Keratinocyte (primary cell): ENCODE results near the gene CCDC107. TPM values are rescaled to one million over a fixed set of nuclear protein-coding genes. Genes with fewer than 3 reads are reported as not detected.

ENCODE experiments used
- DNase-seq: peaks from one replicate; pipeline ENCODE4 v3.0.0-alpha.2; 2011; ENCODE audit warnings: low read depth, missing footprints, low spot score
- FAIRE-seq: peaks from 2 replicates; lab custom pipeline; 2011; peaks lifted over from hg19 to GRCh38; lab: Jason Lieb, UNC
- H2AFZ ChIP-seq: 2 replicates; pipeline ENCODE4 v1.6.0; 2012; ENCODE audit warnings: low read length, control low read depth, inconsistent platforms; ENCODE audit not compliant: control insufficient read depth
- H3K27ac ChIP-seq: 2 replicates; pipeline ENCODE4 v1.5.1; 2011; ENCODE audit warnings: low read length; ENCODE audit not compliant: control insufficient read depth, insufficient read depth
- H3K27me3 ChIP-seq: 3 replicates; pipeline ENCODE4 v1.6.0; 2011; ENCODE audit warnings: low read length; ENCODE audit not compliant: control insufficient read depth, insufficient read depth; ENCODE audit errors: extremely low read depth
- H3K36me3 ChIP-seq, 2 experiments: 2 replicates in 1 of 2; 3 replicates in 1 of 2; pipeline ENCODE4 v1.5.1; 2011; ENCODE audit warnings: low read length in 2 of 2, mild to moderate bottlenecking in 1 of 2; ENCODE audit not compliant: control insufficient read depth in 2 of 2, insufficient read depth in 2 of 2; ENCODE audit errors: extremely low read depth in 1 of 2
- H3K4me1 ChIP-seq: 3 replicates; pipeline ENCODE4 v1.5.1; 2011; ENCODE audit warnings: low read length; ENCODE audit not compliant: control insufficient read depth, insufficient read depth; ENCODE audit errors: extremely low read depth
- H3K4me2 ChIP-seq: 3 replicates; pipeline ENCODE4 v1.6.0; 2011; ENCODE audit warnings: low read depth, low read length; ENCODE audit not compliant: control insufficient read depth, insufficient read depth; ENCODE audit errors: extremely low read depth
- H3K4me3 ChIP-seq, 3 experiments: fragments of 200-600 bp in 1 of 3; sonication (generic) in 1 of 3; 2 replicates in 2 of 3; 3 replicates in 1 of 3; pipeline ENCODE4 v1.5.1; 2011 to 2016; ENCODE audit warnings: low read length in 3 of 3, mild to moderate bottlenecking in 3 of 3, control low read depth in 2 of 3, inconsistent platforms in 1 of 3, low read depth in 1 of 3, mixed read lengths in 1 of 3, mixed run types in 1 of 3, moderate library complexity in 1 of 3; ENCODE audit not compliant: control insufficient read depth in 2 of 3, insufficient read depth in 2 of 3; ENCODE audit errors: extremely low read depth in 1 of 3
- H3K79me2 ChIP-seq: 2 replicates; pipeline ENCODE4 v1.6.0; 2012; ENCODE audit warnings: low read length; ENCODE audit not compliant: control insufficient read depth, insufficient read depth
- H3K9ac ChIP-seq: 3 replicates; pipeline ENCODE4 v1.6.0; 2011; ENCODE audit warnings: low read length; ENCODE audit not compliant: control insufficient read depth, insufficient read depth; ENCODE audit errors: extremely low read depth
- H3K9me1 ChIP-seq: 3 replicates; pipeline ENCODE4 v1.6.0; 2011; ENCODE audit warnings: low read length; ENCODE audit not compliant: control insufficient read depth, insufficient read depth; ENCODE audit errors: extremely low read depth
- H3K9me3 ChIP-seq: 2 replicates; pipeline ENCODE4 v1.5.1; 2012; ENCODE audit warnings: low read depth, low read length; ENCODE audit not compliant: control insufficient read depth
- H4K20me1 ChIP-seq: 3 replicates; pipeline ENCODE4 v1.6.0; 2011; ENCODE audit warnings: low read length; ENCODE audit not compliant: control insufficient read depth, insufficient read depth; ENCODE audit errors: extremely low read depth
- EZH2 ChIP-seq: IDR thresholded peaks from one replicate; pipeline ENCODE4 v1.6.1; 2012; ENCODE audit warnings: inconsistent platforms, mild to moderate bottlenecking, low read length, moderate library complexity
- dilution Hi-C: fragments of 300-500 bp; cut with MboI; formaldehyde crosslinking; loops from one replicate; pipeline ENCODE4 v1.7.0; 2020; ENCODE audit warnings: low sequenced_read_pairs; ENCODE audit not compliant: extremely low pct_ligation_motif_present
- polyA plus RNA-seq, 5 experiments: library from polyadenylated mRNA; depleted of rRNA in 3 of 5; stranded (reverse) in 3 of 5; stranded (forward) in 1 of 5; unstranded in 1 of 5; fragments of >200 nt; gene quantifications; 1 replicate in 1 of 5; 2 replicates in 3 of 5; 3 replicates in 1 of 5; pipeline versions ENCODE4 v1.2.1 to v1.2.3, GENCODE V29; 2011 to 2012; ENCODE audit warnings: missing spikeins in 2 of 5, low read depth in 1 of 5, low replicate concordance in 1 of 5
- TF ChIP-seq, protein P1 (sequence below), 3 experiments: IDR thresholded peaks in 1 of 3; conservative IDR thresholded peaks in 1 of 3; optimal IDR thresholded peaks in 1 of 3; 2 replicates in 2 of 3; 3 replicates in 1 of 3; pipeline versions ENCODE3 to v1.5.1; 2011; ENCODE audit warnings: low read length in 3 of 3, mild to moderate bottlenecking in 3 of 3, moderate library complexity in 2 of 3, control low read depth in 1 of 3, inconsistent platforms in 1 of 3; ENCODE audit not compliant: insufficient read depth in 2 of 3; ENCODE audit errors: extremely low read depth in 1 of 3

Gene CCDC107
- polyA plus RNA-seq, 1 donor (not counting 4 experiments of a cell fraction or from before 2014, with no cell fraction given): 10.5 TPM

- TF ChIP-seq, protein P1, sequence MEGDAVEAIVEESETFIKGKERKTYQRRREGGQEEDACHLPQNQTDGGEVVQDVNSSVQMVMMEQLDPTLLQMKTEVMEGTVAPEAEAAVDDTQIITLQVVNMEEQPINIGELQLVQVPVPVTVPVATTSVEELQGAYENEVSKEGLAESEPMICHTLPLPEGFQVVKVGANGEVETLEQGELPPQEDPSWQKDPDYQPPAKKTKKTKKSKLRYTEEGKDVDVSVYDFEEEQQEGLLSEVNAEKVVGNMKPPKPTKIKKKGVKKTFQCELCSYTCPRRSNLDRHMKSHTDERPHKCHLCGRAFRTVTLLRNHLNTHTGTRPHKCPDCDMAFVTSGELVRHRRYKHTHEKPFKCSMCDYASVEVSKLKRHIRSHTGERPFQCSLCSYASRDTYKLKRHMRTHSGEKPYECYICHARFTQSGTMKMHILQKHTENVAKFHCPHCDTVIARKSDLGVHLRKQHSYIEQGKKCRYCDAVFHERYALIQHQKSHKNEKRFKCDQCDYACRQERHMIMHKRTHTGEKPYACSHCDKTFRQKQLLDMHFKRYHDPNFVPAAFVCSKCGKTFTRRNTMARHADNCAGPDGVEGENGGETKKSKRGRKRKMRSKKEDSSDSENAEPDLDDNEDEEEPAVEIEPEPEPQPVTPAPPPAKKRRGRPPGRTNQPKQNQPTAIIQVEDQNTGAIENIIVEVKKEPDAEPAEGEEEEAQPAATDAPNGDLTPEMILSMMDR (optimal IDR thresholded peaks at IDR 0.05 in 1 of 3, IDR thresholded peaks at IDR 0.05 in 1 of 3, conservative IDR thresholded peaks at IDR 0.05 in 1 of 3; ENCODE audit: extremely low read depth in 1 of 3, insufficient read depth in 2 of 3, low read length in 3 of 3): no peak
- no peak for TF ChIP-seq EZH2
- no peaks in the 10 kb centered on the region for H4K20me1 ChIP-seq
- no peak within 1 kb of the TSS for H3K4me3 ChIP-seq
- H3K4me2 ChIP-seq: no peak within 1 kb of the TSS
- dilution Hi-C loops: no loop called here
- no peaks in the 10 kb centered on the region for H3K36me3 ChIP-seq
- H3K27ac ChIP-seq: no peak within 1 kb of the TSS
- no peaks in the 10 kb centered on the region for H3K9me1 ChIP-seq
- no peak within 1 kb of the TSS for H3K9ac ChIP-seq
- FAIRE-seq: no peak
- DNase-seq: no peak
- no peaks in the 10 kb centered on the region for H3K79me2 ChIP-seq
- H3K9me3 ChIP-seq: no peaks in the 10 kb centered on the region
- peak within 1 kb of the TSS; percentile 42 for H2AFZ ChIP-seq
- no peaks in the 10 kb centered on the region for H3K27me3 ChIP-seq
- H3K4me1 ChIP-seq: peaks cover 17% of the 10 kb centered on the region
Observed at GRCh38 chr9:35650341-35651158, 7.5 kb upstream of the CCDC107 start, which contains the start of gene SIT1. SIT1 (minus strand) TSS chr9:35650931; CDS start chr9:35650853, 78 bp downstream.

DNA sequence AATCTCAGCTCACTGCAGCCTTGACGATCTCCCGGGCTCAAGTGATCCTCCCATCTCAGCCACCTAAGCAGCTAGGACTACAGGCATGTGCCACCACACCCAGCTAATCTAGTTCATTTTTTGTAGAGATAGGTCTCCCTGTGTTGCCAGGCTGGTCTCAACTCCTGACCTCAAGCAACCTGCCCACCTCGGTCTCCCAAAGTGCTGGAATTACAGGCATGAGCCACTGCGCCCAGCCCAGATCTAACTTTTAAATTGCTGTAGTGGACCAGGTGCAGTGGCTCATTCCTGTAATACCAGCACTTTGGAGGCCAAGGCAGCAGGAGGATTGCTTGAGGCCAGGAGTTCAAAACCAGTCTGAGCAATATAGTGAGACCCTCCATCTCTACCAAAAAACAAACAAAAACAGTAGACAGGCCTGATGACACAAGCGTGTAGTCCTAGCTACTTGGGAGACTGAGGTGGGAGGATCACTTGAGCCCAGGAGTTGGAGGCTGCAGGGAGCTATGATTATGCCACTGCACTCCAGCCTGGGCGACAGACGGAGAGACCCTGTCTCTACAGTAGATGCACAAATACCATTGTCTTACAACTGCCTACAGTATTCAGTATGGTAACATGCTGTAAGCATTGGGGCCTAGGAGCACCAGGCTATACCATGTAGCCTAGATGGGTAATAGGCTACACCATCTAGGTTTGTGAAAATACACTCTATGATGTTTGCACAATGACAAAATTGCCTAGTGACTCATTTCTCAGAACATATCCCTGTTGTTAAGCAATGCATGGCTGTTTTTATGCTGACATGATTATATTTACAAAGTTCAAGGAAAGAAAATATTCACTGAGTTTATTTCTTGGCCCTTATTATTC is 5.9 kb upstream of the CCDC107 start:
- H3K27ac ChIP-seq: no peak overlapping the region
- DNase-seq (no peak), FAIRE-seq (no peak)
- no peaks in the 10 kb centered on the region for H3K9me1 ChIP-seq
- no peaks in the 10 kb centered on the region for H3K79me2 ChIP-seq
- no peaks in the 10 kb centered on the region for H3K9me3 ChIP-seq
- TF ChIP-seq, protein P1 (optimal IDR thresholded peaks at IDR 0.05 in 1 of 3, IDR thresholded peaks at IDR 0.05 in 1 of 3, conservative IDR thresholded peaks at IDR 0.05 in 1 of 3; ENCODE audit: extremely low read depth in 1 of 3, insufficient read depth in 2 of 3, low read length in 3 of 3): no peak
- TF ChIP-seq EZH2: no peak
- H3K4me3 ChIP-seq: no peak overlapping the region
- H3K36me3 ChIP-seq: no peaks in the 10 kb centered on the region
- H3K4me2 ChIP-seq: no peak overlapping the region
- H4K20me1 ChIP-seq: no peaks in the 10 kb centered on the region
- H3K4me1 ChIP-seq: peaks cover 11% of the 10 kb centered on the region
- H2AFZ ChIP-seq: no peak overlapping the region
- H3K27me3 ChIP-seq: peaks cover 3% of the 10 kb centered on the region
- no peak overlapping the region for H3K9ac ChIP-seq
- dilution Hi-C loops: no loop called here
